Measurements from ENCODE around the gene ATRIP. TPM values are rescaled to one million over a fixed set of nuclear protein-coding genes. Genes with fewer than 3 reads are reported as not detected.

The ATRIP gene
- total and polyA plus RNA-seq, 8 donors, result 2.3 to 34.4 (median 4.6) TPM

GRCh38 chr3:48435774-48436476 is 10.6 kb upstream of the ATRIP start:
- peaks cover 8 to 22% (median 18%) of the 10 kb centered on the region in 4 donors for H3K36me3 ChIP-seq
- TF ChIP-seq POLR2AphosphoS5 (IDR thresholded peaks at IDR 0.05) (peak in 2 of 3 donors; percentile 47 to 77), POLR2A (IDR thresholded peaks at IDR 0.05) (no peak), EP300 (IDR thresholded peaks at IDR 0.05) (no peak), CTCF (IDR thresholded peaks at IDR 0.05) (peak in 6 of 7 experiments; percentile 88 to 100 (median 98))
- peaks cover 23 to 54% (median 28%) of the 10 kb centered on the region in 4 donors for H3K4me1 ChIP-seq
- H3K4me3 ChIP-seq, result no peak overlapping the region
- 33 to 46% (median 41%) methylated on average over 6 to 7 of the region's 7 CpGs for WGBS, 5 donors
- peak; percentile 91 to 96 for DNase-seq
- H3K27ac ChIP-seq, result peak overlapping the region in 4 of 5 donors; percentile 59 to 96 (median 62)
- intact Hi-C loops (cut with DNase I; ENCODE audit: low total_unique reads), result loop anchor here (2.0 kb wide), 1 partner anchor 35 kb away; no protein-coding TSS in a partner anchor
- no peaks in the 10 kb centered on the region for H3K9me3 ChIP-seq
- no peaks in the 10 kb centered on the region for H3K27me3 ChIP-seq

DNA sequence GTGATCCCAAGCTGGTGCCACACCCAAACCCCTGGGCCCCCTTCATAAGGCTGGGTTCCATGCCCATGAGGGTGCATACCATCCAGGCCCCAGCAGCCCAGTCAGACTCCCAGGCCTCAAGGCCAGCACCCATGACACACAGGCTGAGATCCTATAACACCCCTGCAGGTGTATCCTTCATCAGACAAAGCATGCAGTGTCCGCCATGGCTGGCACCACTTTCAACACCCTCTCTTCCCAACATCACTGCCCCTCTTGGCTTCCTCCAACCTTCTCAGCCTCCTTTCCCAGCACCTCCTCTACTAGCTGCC is 10.1 kb upstream of the ATRIP start:
- 0 to 88% (median 68%) methylated on average over 1 of the region's 1 CpG for WGBS, 5 donors
- Histone ChIP-seq H3K36me3 (peaks cover 8 to 22% (median 19%) of the 10 kb centered on the region in 4 donors), H3K9me3 (no peaks in the 10 kb centered on the region), H3K27ac (peak overlapping the region in 3 of 5 donors; percentile 4 to 96 (median 66)), H3K27me3 (no peaks in the 10 kb centered on the region), H3K4me3 (no peak overlapping the region), H3K4me1 (peaks cover 28 to 56% (median 31%) of the 10 kb centered on the region in 4 donors)
- no peak for TF ChIP-seq POLR2AphosphoS5 (IDR thresholded peaks at IDR 0.05)
- TF ChIP-seq EP300 (IDR thresholded peaks at IDR 0.05), result no peak
- no peak for TF ChIP-seq POLR2A (IDR thresholded peaks at IDR 0.05)
- TF ChIP-seq CTCF (IDR thresholded peaks at IDR 0.05), result no peak
- intact Hi-C loops (cut with DNase I; ENCODE audit: low total_unique reads), result no loop called here
- DNase-seq, result no peak

GRCh38 chr3:48436855-48437254 is 9.7 kb upstream of the ATRIP start:
- H3K36me3 ChIP-seq, result peaks cover 8 to 24% (median 22%) of the 10 kb centered on the region in 4 donors
- no peak for TF ChIP-seq POLR2A (IDR thresholded peaks at IDR 0.05)
- TF ChIP-seq CTCF (IDR thresholded peaks at IDR 0.05), result no peak
- TF ChIP-seq EP300 (IDR thresholded peaks at IDR 0.05), result no peak
- no peak for TF ChIP-seq POLR2AphosphoS5 (IDR thresholded peaks at IDR 0.05)
- DNase-seq, result peak in 1 of 2 donors; percentile 1
- no peak overlapping the region for H3K27ac ChIP-seq
- H3K9me3 ChIP-seq, result no peaks in the 10 kb centered on the region
- peaks cover 32 to 60% (median 35%) of the 10 kb centered on the region in 4 donors for H3K4me1 ChIP-seq
- H3K4me3 ChIP-seq, result no peak overlapping the region
- intact Hi-C loops (cut with DNase I; ENCODE audit: low total_unique reads), result no loop called here
- H3K27me3 ChIP-seq, result no peaks in the 10 kb centered on the region
- 73 to 88% (median 83%) methylated on average over 7 of the region's 7 CpGs for WGBS, 5 donors

DNA sequence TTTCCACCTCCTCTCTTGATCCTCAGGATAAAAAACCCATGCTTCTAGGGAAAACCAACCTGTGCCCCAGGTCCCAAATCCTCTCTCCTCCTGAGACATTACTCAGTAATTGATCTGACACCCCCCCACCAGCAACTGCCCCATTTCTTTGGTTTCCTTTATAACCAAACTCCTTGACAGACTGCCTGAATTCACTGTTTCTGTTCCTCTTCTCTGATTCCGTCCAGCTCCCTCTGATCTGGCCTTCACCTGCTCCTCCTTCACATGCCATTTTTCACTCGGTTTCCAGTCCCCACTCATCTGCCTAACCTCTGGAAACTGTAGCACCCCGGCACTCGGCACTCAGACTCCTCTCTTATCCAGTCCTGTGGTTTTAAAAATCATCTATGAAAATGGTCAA is 8.7 kb upstream of the ATRIP start:
- peak in 1 of 2 donors; percentile 1 for DNase-seq
- 85 to 91% (median 86%) methylated on average over 4 of the region's 4 CpGs for WGBS, 5 donors
- H3K4me1 ChIP-seq, result peaks cover 33 to 65% (median 42%) of the 10 kb centered on the region in 4 donors
- H3K27me3 ChIP-seq, result no peaks in the 10 kb centered on the region
- intact Hi-C loops (cut with DNase I; ENCODE audit: low total_unique reads), result no loop called here
- TF ChIP-seq CTCF (IDR thresholded peaks at IDR 0.05) (no peak), EP300 (IDR thresholded peaks at IDR 0.05) (no peak), POLR2A (IDR thresholded peaks at IDR 0.05) (no peak), POLR2AphosphoS5 (IDR thresholded peaks at IDR 0.05) (no peak)
- H3K36me3 ChIP-seq, result peaks cover 1 to 25% (median 22%) of the 10 kb centered on the region in 4 donors
- no peak overlapping the region for H3K4me3 ChIP-seq
- no peak overlapping the region for H3K27ac ChIP-seq
- no peaks in the 10 kb centered on the region for H3K9me3 ChIP-seq

Measured in stomach (tissue), 9 donors.